Mesendoderm (in vitro differentiated cells): ENCODE measurements around the gene ZNRF3.

Experiments used
- DNase-seq: peaks from one replicate; pipeline ENCODE4 v3.0.0; 2013
- H2AK5ac ChIP-seq: 2 replicates; pipeline ENCODE4 v1.6.1; 2013; ENCODE audit warnings: low read length, inconsistent platforms
- H2BK120ac ChIP-seq: 2 replicates; pipeline ENCODE4 v1.6.1; 2013; ENCODE audit warnings: low read depth, mild to moderate bottlenecking, low read length, moderate library complexity, mixed read lengths
- H2BK15ac ChIP-seq: replicated peaks from 2 replicates; pipeline ENCODE4 v1.6.1; 2013; ENCODE audit warnings: low read depth, mild to moderate bottlenecking, moderate library complexity
- H2BK5ac ChIP-seq: 2 replicates; pipeline ENCODE4 v1.6.1; 2013; ENCODE audit warnings: low read length, inconsistent platforms
- H3K18ac ChIP-seq: 2 replicates; pipeline ENCODE4 v1.6.1; 2013; ENCODE audit warnings: mild to moderate bottlenecking, low read length, mixed read lengths
- H3K23ac ChIP-seq: one replicate; pipeline ENCODE4 v1.6.1; 2013; ENCODE audit warnings: low read length
- H3K27ac ChIP-seq: 2 replicates; pipeline ENCODE4 v1.5.1; 2013; ENCODE audit warnings: low read depth, mild to moderate bottlenecking, inconsistent platforms, low read length, moderate library complexity
- H3K27me3 ChIP-seq: 2 replicates; pipeline ENCODE4 v1.6.1; 2013; ENCODE audit warnings: low read length, control low read depth, mild to moderate bottlenecking, inconsistent platforms; ENCODE audit not compliant: insufficient read depth, poor library complexity
- H3K36me3 ChIP-seq: 2 replicates; pipeline ENCODE4 v1.6.1; 2013; ENCODE audit warnings: low read length, inconsistent platforms; ENCODE audit not compliant: control insufficient read depth, insufficient read depth
- H3K4ac ChIP-seq: one replicate; pipeline ENCODE4 v1.6.1; 2013; ENCODE audit warnings: low read depth, mild to moderate bottlenecking, low read length, moderate library complexity
- H3K4me1 ChIP-seq: 2 replicates; pipeline ENCODE4 v1.6.1; 2013; ENCODE audit warnings: low read depth, low read length, inconsistent platforms; ENCODE audit not compliant: control insufficient read depth
- H3K4me2 ChIP-seq: 2 replicates; pipeline ENCODE4 v1.6.1; 2013; ENCODE audit warnings: low read length
- H3K4me3 ChIP-seq: 2 replicates; pipeline ENCODE4 v1.5.1; 2013; ENCODE audit warnings: mild to moderate bottlenecking, low read length
- H3K56ac ChIP-seq: one replicate; pipeline ENCODE4 v1.6.1; 2013; ENCODE audit warnings: low read length
- H3K79me1 ChIP-seq: 2 replicates; pipeline ENCODE4 v1.6.1; 2013; ENCODE audit warnings: low read length, inconsistent platforms
- H3K79me2 ChIP-seq: 2 replicates; pipeline ENCODE4 v1.6.1; 2013; ENCODE audit warnings: mild to moderate bottlenecking, low read length; ENCODE audit not compliant: control insufficient read depth, insufficient read depth
- H3K9ac ChIP-seq: 2 replicates; pipeline ENCODE4 v1.6.1; 2013; ENCODE audit warnings: low read length, inconsistent platforms
- H4K5ac ChIP-seq: one replicate; pipeline ENCODE4 v1.6.1; 2013; ENCODE audit warnings: low read length
- H4K8ac ChIP-seq: one replicate; pipeline ENCODE4 v1.6.1; 2013; ENCODE audit warnings: low read depth, mild to moderate bottlenecking, control low read depth, low read length, moderate library complexity
- WGBS: extraction: QIAGEN DNeasy Blood & Tissue Kit; methylation state at CpG from one replicate; pipeline ENCODE4 v1.1.7; 2013; ENCODE audit warnings: low lambda C conversion rate, missing lambda C conversion rate; ENCODE audit not compliant: insufficient coverage; ENCODE audit errors: extremely low coverage; 5-methylcytosine and 5-hydroxymethylcytosine counted together

ZNRF3 gene

DNA sequence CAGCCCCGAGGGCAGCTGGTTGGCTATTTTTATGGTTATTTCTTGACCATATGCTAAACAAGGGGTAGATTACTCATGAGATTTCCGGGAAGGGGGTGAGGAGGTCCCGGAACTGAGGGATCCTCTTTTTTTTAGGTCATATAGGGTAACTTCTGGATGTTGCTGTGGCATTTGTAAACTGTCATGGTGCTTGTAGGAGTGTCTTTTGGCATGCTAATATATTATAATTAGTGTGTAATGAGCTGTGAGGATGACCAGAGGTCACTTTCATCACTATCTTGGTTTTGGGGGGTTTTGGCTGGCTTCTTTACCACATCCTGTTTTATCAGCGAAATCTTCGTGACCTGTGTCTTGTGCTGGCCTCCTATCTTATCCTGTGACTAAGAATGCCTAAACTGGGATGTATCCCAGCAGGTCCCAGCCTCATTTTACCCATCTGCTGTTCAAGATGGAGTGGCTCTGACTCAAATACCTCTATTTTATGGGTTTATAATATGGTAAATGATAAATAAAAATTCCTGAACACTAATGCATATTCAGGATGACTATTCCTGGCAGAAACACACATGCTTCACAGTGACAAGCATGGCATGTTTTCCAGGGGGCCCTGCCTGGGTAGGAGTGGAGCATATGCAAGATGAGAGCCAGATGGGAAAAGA, 200.7 kb downstream of the ZNRF3 start:
- WGBS: no CpG with 5 or more reads among the region's 5 CpGs
- Histone ChIP-seq H3K56ac (no peak overlapping the region), H3K4me2 (no peak overlapping the region), H4K5ac (no peak overlapping the region), H2AK5ac (no peak overlapping the region), H3K4me3 (no peak overlapping the region), H4K8ac (no peak overlapping the region), H3K4ac (no peak overlapping the region), H2BK15ac (no peak overlapping the region), H2BK120ac (no peak overlapping the region), H3K18ac (no peak overlapping the region), H3K4me1 (no peaks in the 10 kb centered on the region), H3K36me3 (no peaks in the 10 kb centered on the region), H3K9ac (no peak overlapping the region), H3K27me3 (no peaks in the 10 kb centered on the region), H3K23ac (no peak overlapping the region), H2BK5ac (no peak overlapping the region), H3K79me1 (no peaks in the 10 kb centered on the region), H3K27ac (no peak overlapping the region), H3K79me2 (no peaks in the 10 kb centered on the region)
- peak; percentile 42 for DNase-seq

DNA sequence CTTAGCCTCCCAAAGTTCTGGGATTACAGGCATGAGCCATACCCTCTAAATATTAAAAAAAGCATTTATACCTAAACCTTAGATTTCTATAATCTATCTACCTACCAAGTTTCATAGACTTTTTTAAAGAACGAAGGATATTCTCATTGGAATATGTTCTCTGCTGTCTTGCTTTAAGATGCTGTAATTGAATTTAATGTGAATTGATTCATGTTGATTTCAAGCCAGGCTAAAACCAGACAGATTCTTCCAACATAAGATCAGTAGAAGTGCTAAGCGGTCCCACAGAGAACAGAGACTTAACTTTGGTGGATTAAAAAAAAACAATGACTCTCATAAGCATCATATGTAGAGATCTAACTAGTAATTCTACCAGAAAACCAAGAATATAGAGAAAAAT, 203.6 kb downstream of the ZNRF3 start:
- Histone ChIP-seq H3K4ac (no peak overlapping the region), H2BK15ac (no peak overlapping the region), H3K23ac (no peak overlapping the region), H3K36me3 (no peaks in the 10 kb centered on the region), H3K4me2 (no peak overlapping the region), H3K4me3 (no peak overlapping the region), H3K9ac (no peak overlapping the region), H3K56ac (no peak overlapping the region), H3K27me3 (no peaks in the 10 kb centered on the region), H3K79me1 (no peaks in the 10 kb centered on the region), H2BK120ac (no peak overlapping the region), H3K4me1 (no peaks in the 10 kb centered on the region), H2BK5ac (no peak overlapping the region), H2AK5ac (no peak overlapping the region), H3K27ac (no peak overlapping the region), H3K18ac (no peak overlapping the region), H4K8ac (no peak overlapping the region), H3K79me2 (no peaks in the 10 kb centered on the region), H4K5ac (no peak overlapping the region)
- DNase-seq: no peak
- no CpG with 5 or more reads among the region's 2 CpGs for WGBS

DNA sequence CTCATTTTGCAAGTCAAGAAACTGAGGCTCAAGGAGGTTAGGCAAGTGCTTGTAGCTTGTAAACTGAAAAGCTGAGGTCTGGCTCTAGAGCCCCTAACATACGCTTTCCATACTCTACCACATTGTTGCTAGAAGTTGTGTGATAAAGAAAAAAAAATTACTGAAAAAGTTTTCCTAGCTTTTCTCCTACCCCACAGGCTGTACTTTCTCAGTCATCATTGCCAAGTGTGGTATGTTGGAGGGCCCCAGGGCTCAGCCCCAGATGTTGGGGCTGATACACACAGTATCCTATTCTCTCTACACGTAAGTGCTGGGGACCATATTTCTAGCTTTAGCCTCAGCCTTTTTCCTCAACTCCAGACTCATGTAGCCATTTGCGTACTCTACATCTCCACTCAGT, 205.4 kb downstream of the ZNRF3 start:
- H3K27ac ChIP-seq: no peak overlapping the region
- no peak overlapping the region for H3K4me2 ChIP-seq
- no peak overlapping the region for H3K4ac ChIP-seq
- H3K79me2 ChIP-seq: no peaks in the 10 kb centered on the region
- no peak overlapping the region for H4K8ac ChIP-seq
- no peak overlapping the region for H4K5ac ChIP-seq
- H3K9ac ChIP-seq: no peak overlapping the region
- no peak overlapping the region for H3K56ac ChIP-seq
- no peak overlapping the region for H2BK120ac ChIP-seq
- no peaks in the 10 kb centered on the region for H3K36me3 ChIP-seq
- H2BK5ac ChIP-seq: no peak overlapping the region
- H2AK5ac ChIP-seq: no peak overlapping the region
- no peak for DNase-seq
- H3K23ac ChIP-seq: no peak overlapping the region
- H3K4me3 ChIP-seq: no peak overlapping the region
- no peaks in the 10 kb centered on the region for H3K4me1 ChIP-seq
- no peaks in the 10 kb centered on the region for H3K79me1 ChIP-seq
- no peaks in the 10 kb centered on the region for H3K27me3 ChIP-seq
- H2BK15ac ChIP-seq: no peak overlapping the region
- H3K18ac ChIP-seq: no peak overlapping the region
- 100% methylated on average over 1 of the region's 3 CpGs for WGBS

DNA sequence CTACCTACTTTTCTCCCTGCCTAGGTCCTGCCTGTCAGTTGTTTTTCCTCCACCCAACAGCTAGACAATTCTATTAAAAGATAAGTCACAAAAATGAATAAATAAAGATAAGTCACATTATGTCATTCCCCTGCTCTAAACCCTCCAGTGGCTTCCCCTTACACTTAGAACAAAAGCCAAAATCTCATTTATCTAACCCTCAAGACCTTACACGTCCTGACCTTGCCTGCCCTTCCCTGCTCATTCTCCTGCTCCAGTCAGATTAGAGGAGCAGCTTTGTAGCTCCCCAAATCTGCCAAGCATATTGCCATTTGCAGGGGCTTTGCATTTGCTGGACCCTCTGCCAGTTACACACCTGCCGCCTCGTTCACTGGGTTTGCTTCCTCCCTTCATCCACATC, 206.1 kb downstream of the ZNRF3 start:
- H3K18ac ChIP-seq: no peak overlapping the region
- no peak overlapping the region for H4K5ac ChIP-seq
- H3K36me3 ChIP-seq: no peaks in the 10 kb centered on the region
- no peak overlapping the region for H3K4me3 ChIP-seq
- no peak overlapping the region for H3K23ac ChIP-seq
- no peaks in the 10 kb centered on the region for H3K4me1 ChIP-seq
- H2BK120ac ChIP-seq: no peak overlapping the region
- no peaks in the 10 kb centered on the region for H3K27me3 ChIP-seq
- H2BK15ac ChIP-seq: no peak overlapping the region
- WGBS: no CpG with 5 or more reads among the region's 3 CpGs
- no peak overlapping the region for H3K4me2 ChIP-seq
- H3K79me1 ChIP-seq: no peaks in the 10 kb centered on the region
- H3K79me2 ChIP-seq: no peaks in the 10 kb centered on the region
- no peak overlapping the region for H3K56ac ChIP-seq
- no peak for DNase-seq
- H3K4ac ChIP-seq: no peak overlapping the region
- H3K27ac ChIP-seq: no peak overlapping the region
- no peak overlapping the region for H2BK5ac ChIP-seq
- no peak overlapping the region for H2AK5ac ChIP-seq
- H4K8ac ChIP-seq: no peak overlapping the region
- no peak overlapping the region for H3K9ac ChIP-seq

DNA sequence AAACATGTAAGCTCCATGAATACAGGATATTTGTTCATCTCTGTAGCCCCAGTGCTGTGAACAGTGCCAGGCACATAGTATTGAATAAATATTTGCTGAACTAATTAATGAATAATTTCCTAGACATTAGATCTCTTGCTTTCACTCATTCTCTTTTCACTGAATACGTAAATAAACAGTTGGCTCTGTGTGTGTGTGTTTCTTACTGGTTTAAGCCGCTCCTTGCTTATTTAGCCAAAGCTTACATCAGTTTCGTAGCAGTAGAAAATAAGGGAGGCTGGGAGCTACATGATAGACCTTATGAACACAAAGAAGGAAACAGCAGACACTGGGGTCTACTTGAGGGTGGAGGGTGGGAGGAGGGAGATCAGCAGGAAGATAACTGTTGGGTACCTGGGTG, 206.7 kb downstream of the ZNRF3 start:
- no CpG with 5 or more reads among the region's 3 CpGs for WGBS
- no peak overlapping the region for H3K23ac ChIP-seq
- H3K4me1 ChIP-seq: no peaks in the 10 kb centered on the region
- H2AK5ac ChIP-seq: no peak overlapping the region
- no peak overlapping the region for H2BK15ac ChIP-seq
- H3K9ac ChIP-seq: no peak overlapping the region
- no peaks in the 10 kb centered on the region for H3K79me2 ChIP-seq
- no peak overlapping the region for H2BK5ac ChIP-seq
- no peaks in the 10 kb centered on the region for H3K36me3 ChIP-seq
- H3K4me2 ChIP-seq: no peak overlapping the region
- H4K5ac ChIP-seq: no peak overlapping the region
- DNase-seq: no peak
- H3K56ac ChIP-seq: no peak overlapping the region
- H3K27ac ChIP-seq: no peak overlapping the region
- H3K79me1 ChIP-seq: no peaks in the 10 kb centered on the region
- no peak overlapping the region for H3K4me3 ChIP-seq
- H3K27me3 ChIP-seq: no peaks in the 10 kb centered on the region
- no peak overlapping the region for H3K18ac ChIP-seq
- no peak overlapping the region for H4K8ac ChIP-seq
- H3K4ac ChIP-seq: no peak overlapping the region
- H2BK120ac ChIP-seq: no peak overlapping the region

DNA sequence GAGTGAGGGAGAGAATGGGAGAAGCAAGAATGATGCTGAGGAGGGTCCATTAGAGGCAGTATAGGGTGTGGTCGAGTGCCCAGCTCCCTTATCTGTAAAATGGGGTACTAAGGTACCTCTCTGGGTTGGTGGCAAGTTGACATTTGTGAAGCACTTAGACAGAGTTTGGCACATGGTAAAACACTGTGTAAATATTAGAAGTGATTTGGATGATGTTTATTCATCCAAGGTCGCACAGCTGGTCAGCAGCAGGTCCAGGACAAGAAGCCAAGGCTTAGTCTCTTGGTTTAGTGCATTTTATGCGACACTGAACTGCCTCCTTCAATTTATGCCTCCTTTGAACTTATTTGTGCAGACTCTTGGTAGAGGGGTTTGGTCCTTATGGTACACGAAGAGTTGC, 208.9 kb downstream of the ZNRF3 start:
- H3K4me3 ChIP-seq: no peak overlapping the region
- H3K27ac ChIP-seq: no peak overlapping the region
- H4K8ac ChIP-seq: no peak overlapping the region
- H3K18ac ChIP-seq: no peak overlapping the region
- H2BK5ac ChIP-seq: no peak overlapping the region
- H3K56ac ChIP-seq: no peak overlapping the region
- no peak overlapping the region for H2AK5ac ChIP-seq
- H2BK15ac ChIP-seq: no peak overlapping the region
- no peaks in the 10 kb centered on the region for H3K27me3 ChIP-seq
- no CpG with 5 or more reads among the region's 4 CpGs for WGBS
- H3K79me2 ChIP-seq: no peaks in the 10 kb centered on the region
- no peaks in the 10 kb centered on the region for H3K79me1 ChIP-seq
- H2BK120ac ChIP-seq: no peak overlapping the region
- H3K23ac ChIP-seq: no peak overlapping the region
- H4K5ac ChIP-seq: no peak overlapping the region
- H3K4me1 ChIP-seq: peaks cover 4% of the 10 kb centered on the region
- H3K36me3 ChIP-seq: no peaks in the 10 kb centered on the region
- no peak overlapping the region for H3K4me2 ChIP-seq
- no peak for DNase-seq
- no peak overlapping the region for H3K4ac ChIP-seq
- no peak overlapping the region for H3K9ac ChIP-seq
